ENCODE results near the gene FER.

DNA sequence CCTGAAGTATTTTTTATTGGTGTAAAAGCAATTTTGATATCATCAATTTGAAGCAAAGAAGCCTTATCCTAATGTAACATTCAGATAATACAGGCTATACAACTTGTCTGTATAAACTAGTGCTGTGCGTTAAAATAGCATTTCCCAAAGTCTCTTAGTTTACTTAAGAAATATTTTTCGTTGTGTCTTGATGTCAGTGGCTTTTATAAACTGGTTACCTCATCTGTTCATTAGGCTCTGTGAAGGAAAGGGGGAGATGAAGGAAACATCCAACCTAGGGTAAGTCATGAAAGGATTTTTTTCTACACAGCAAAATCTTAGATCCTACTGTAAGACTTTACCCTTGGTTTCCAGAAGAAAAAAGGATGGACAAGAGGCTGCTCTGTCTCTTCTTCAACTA, 389.2 kb downstream of the FER start:
- TF ChIP-seq, protein P1, sequence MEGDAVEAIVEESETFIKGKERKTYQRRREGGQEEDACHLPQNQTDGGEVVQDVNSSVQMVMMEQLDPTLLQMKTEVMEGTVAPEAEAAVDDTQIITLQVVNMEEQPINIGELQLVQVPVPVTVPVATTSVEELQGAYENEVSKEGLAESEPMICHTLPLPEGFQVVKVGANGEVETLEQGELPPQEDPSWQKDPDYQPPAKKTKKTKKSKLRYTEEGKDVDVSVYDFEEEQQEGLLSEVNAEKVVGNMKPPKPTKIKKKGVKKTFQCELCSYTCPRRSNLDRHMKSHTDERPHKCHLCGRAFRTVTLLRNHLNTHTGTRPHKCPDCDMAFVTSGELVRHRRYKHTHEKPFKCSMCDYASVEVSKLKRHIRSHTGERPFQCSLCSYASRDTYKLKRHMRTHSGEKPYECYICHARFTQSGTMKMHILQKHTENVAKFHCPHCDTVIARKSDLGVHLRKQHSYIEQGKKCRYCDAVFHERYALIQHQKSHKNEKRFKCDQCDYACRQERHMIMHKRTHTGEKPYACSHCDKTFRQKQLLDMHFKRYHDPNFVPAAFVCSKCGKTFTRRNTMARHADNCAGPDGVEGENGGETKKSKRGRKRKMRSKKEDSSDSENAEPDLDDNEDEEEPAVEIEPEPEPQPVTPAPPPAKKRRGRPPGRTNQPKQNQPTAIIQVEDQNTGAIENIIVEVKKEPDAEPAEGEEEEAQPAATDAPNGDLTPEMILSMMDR (conservative IDR thresholded peaks at IDR 0.05; ENCODE audit: low read depth, low read length), result no peak
- TF ChIP-seq EZH2 (IDR thresholded peaks at IDR 0.05; ENCODE audit: borderline replicate concordance, low read depth, low read length, poor library complexity, severe bottlenecking), result no peak

All from A673 (cell line).